GM21423 (cell line): ENCODE data around the gene C1orf226.

Experiments
- ATAC-seq: cut with Tn5 transposase; IDR thresholded peaks from one replicate; pipeline ENCODE4 v1.9.1; 2021; ENCODE audit warnings: mild to moderate bottlenecking, moderate library complexity; ENCODE audit not compliant: unreplicated experiment

Gene C1orf226

GRCh38 chr1:162384116-162384515, 2.6 kb downstream of the C1orf226 start:
- ATAC-seq = no peak

- ATAC-seq = no peak
These were observed 3.2 kb downstream of the C1orf226 start for GRCh38 chr1:162384601-162385279.

- no peak for ATAC-seq
These were observed 3.7 kb downstream of the C1orf226 start for GRCh38 chr1:162385280-162385623.

GRCh38 chr1:162385702-162386101, 4.2 kb downstream of the C1orf226 start:
- ATAC-seq = no peak

GRCh38 chr1:162386292-162387225, 5.0 kb downstream of the C1orf226 start:
- ATAC-seq = no peak

GRCh38 chr1:162387226-162388082, 5.9 kb downstream of the C1orf226 start:
- no peak for ATAC-seq

- ATAC-seq = no peak
These were observed 6.6 kb downstream of the C1orf226 start for GRCh38 chr1:162388083-162388594.

DNA sequence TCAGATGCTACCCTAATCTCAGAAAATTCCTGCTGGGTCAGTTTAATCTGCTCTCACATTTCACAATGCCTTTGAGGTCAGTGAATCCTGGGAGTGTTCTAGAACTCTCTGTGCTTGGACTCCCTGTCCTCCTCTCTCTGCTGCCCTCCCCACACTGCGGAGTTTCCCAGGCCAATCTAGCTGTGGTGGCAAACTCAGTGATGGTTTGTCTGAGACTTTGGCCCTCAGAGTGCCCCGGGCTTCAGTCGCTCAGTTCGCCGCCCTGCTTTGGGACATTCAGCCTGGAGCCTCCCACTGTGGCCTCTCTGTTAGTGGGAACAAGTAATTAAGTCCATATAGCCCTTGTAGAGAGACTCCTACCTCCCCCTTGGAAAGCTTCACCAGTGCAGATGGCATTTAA, 7.1 kb downstream of the C1orf226 start:
- ATAC-seq = no peak

GRCh38 chr1:162389021-162389818, 7.7 kb downstream of the C1orf226 start:
- peak; percentile 51 for ATAC-seq

DNA sequence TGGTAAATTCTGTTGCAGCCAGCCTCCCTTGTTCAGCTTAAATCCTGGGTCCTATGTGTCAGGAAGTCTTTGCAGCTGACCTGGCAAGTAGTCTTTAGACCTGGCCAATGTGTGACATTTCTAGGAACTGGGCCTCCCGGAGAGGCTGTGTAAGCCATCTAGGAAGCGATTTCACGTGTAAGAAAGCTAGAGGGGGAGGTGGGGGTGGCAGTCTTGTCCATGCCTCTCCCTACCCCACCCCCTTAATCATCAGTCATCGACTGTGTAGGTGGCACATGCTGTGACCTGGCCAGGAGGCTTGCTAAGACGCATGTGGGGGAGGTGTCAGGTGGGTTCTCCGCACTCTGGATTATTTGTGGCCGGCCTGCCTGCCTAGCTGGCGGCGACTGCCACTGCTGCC, 8.4 kb downstream of the C1orf226 start:
- no peak for ATAC-seq

- no peak for ATAC-seq
These were observed 9.1 kb downstream of the C1orf226 start for GRCh38 chr1:162390396-162391185.

- no peak for ATAC-seq
These were observed 10.4 kb downstream of the C1orf226 start for GRCh38 chr1:162391790-162392563.

- ATAC-seq = no peak
These were observed 14.8 kb downstream of the C1orf226 start for GRCh38 chr1:162396201-162396906.

DNA sequence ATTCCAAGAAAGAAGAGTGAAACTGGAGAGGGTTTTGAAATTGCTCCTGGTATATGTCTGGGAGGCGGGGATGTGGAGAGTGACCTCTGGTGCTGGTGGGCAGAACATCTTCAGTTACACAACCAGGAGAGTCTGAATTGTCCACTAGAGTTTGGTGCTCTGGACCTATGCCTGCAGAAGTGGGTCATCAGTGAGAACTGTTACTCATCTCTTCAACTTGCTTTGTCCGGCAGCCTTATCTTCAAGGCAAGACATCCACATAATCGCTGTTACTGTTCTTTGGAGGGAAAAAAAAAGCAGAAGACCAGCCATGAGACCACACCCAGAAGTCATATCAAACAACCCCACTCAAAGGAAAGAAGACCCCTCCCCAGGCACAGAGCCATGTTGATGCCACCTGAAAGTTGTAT, 15.5 kb downstream of the C1orf226 start:
- ATAC-seq = no peak

GRCh38 chr1:162397943-162398560, 16.5 kb downstream of the C1orf226 start:
- ATAC-seq = no peak

DNA sequence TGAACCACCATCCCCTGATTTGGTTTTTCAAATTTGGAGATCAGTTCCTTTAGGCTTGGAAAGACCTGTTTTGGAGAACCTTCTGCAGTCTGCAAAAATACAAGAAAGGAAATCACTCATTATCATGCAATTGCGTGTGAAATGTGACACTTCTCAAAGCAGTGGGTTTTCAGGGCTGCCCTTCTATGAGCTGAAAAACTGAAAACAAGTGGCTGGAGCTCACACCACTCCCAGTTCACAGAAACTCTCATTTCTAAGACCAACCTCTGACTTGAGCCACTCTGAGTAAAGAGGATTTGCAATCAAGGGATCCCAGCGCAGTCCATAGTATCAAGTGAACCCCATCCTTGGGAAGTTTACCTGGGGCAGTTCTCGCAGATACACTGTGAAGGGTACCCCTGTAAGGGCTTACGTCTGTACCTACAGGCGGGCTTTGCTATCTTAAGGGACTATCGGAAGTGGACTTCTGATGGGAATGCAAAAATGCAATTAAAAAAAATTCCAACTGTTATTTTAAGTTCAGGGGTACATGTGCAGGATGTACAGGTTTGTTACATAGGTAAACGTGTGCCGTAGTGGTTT, 17.6 kb downstream of the C1orf226 start:
- no peak for ATAC-seq

DNA sequence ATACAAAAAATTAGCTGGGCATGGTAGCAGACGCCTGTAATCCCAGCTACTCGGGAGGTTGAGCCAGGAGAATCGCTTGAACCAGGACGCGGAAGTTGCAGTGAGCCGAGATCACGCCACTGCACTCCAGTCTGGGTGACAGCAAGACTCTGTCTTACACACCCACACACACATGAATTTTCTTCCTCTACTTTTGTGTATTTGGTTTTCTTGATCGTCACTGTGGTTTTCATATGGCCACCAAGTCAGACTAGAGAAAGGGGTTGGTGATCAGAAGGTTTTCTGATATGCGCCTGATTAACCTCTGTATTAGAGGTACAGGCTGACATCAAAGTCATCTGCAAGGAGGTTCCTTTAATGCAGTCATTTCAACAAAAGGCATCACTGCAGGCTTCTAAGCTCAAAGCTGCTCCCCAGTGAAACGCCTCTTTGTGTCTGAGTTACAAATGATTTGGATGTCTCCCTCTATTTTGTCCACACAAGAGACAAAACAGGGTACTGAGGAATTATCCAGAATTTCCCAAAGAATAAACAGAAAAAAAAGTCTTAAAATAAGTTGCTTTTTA, 19.3 kb downstream of the C1orf226 start:
- no peak for ATAC-seq
